H9 (cell line): ENCODE data around the gene MAPKAPK2. TPM values are rescaled to one million over a fixed set of nuclear protein-coding genes. Genes with fewer than 3 reads are reported as not detected.

ENCODE experiments used
- DNase-seq: peaks from one replicate; pipeline ENCODE4 v3.0.0-alpha.2; 2017
- H2AFZ ChIP-seq: one replicate; pipeline ENCODE4 v1.6.1; 2013; ENCODE audit warnings: mild to moderate bottlenecking, low read length, control low read depth, moderate library complexity
- H2AK5ac ChIP-seq: 2 replicates; pipeline ENCODE4 v1.6.1; 2013; ENCODE audit warnings: low read length, control low read depth, mixed read lengths; ENCODE audit not compliant: insufficient read length
- H2BK120ac ChIP-seq: one replicate; pipeline ENCODE4 v1.6.1; 2013; ENCODE audit warnings: low read depth, mild to moderate bottlenecking, low read length, control low read depth, inconsistent platforms; ENCODE audit not compliant: poor library complexity, severe bottlenecking
- H2BK12ac ChIP-seq: 2 replicates; pipeline ENCODE4 v1.6.1; 2013; ENCODE audit warnings: low read length, control low read depth, mixed read lengths, low read depth; ENCODE audit not compliant: insufficient read length
- H2BK15ac ChIP-seq: 2 replicates; pipeline ENCODE4 v1.6.1; 2013; ENCODE audit warnings: low read depth, low read length, control low read depth
- H2BK20ac ChIP-seq: one replicate; pipeline ENCODE4 v1.6.1; 2013; ENCODE audit warnings: low read depth, mild to moderate bottlenecking, low read length, control low read depth, inconsistent platforms; ENCODE audit not compliant: poor library complexity, severe bottlenecking
- H2BK5ac ChIP-seq: 2 replicates; pipeline ENCODE4 v1.6.1; 2013; ENCODE audit warnings: low read length, control low read depth, mixed read lengths; ENCODE audit not compliant: insufficient read length
- H3K14ac ChIP-seq: 2 replicates; pipeline ENCODE4 v1.6.1; 2013; ENCODE audit warnings: low read length, control low read depth; ENCODE audit not compliant: insufficient read depth
- H3K18ac ChIP-seq: 2 replicates; pipeline ENCODE4 v1.6.1; 2013; ENCODE audit warnings: low read depth, mild to moderate bottlenecking, mixed read lengths, low read length, control low read depth; ENCODE audit not compliant: insufficient read length
- H3K23ac ChIP-seq: 2 replicates; pipeline ENCODE4 v1.6.1; 2013; ENCODE audit warnings: low read length, control low read depth, mixed read lengths, low read depth; ENCODE audit not compliant: insufficient read length
- H3K23me2 ChIP-seq: 2 replicates; pipeline ENCODE4 v1.6.1; 2013; ENCODE audit warnings: low read depth, mild to moderate bottlenecking, mixed read lengths, low read length, control low read depth; ENCODE audit not compliant: insufficient read length, poor library complexity, severe bottlenecking
- H3K27ac ChIP-seq: 2 replicates; pipeline ENCODE4 v1.5.1; 2013; ENCODE audit warnings: low read length, control low read depth, mixed read lengths, low read depth; ENCODE audit not compliant: insufficient read length
- H3K27me3 ChIP-seq: 2 replicates; pipeline ENCODE4 v1.6.1; 2013; ENCODE audit warnings: low read length, control low read depth, inconsistent platforms; ENCODE audit not compliant: insufficient read depth
- H3K4ac ChIP-seq: 2 replicates; pipeline ENCODE4 v1.6.1; 2013; ENCODE audit warnings: low read depth, mild to moderate bottlenecking, control low read depth, inconsistent platforms, low read length, moderate library complexity
- H3K4me1 ChIP-seq: 2 replicates; pipeline ENCODE4 v1.6.1; 2013; ENCODE audit warnings: low read length, control low read depth, inconsistent platforms; ENCODE audit not compliant: insufficient read depth
- H3K4me2 ChIP-seq: 2 replicates; pipeline ENCODE4 v1.6.1; 2013; ENCODE audit warnings: low read length, control low read depth, mixed read lengths; ENCODE audit not compliant: insufficient read length, insufficient read depth
- H3K56ac ChIP-seq: 2 replicates; pipeline ENCODE4 v1.6.1; 2013; ENCODE audit warnings: low read depth, mild to moderate bottlenecking, mixed read lengths, low read length, control low read depth; ENCODE audit not compliant: insufficient read length
- H3K79me1 ChIP-seq: 2 replicates; pipeline ENCODE4 v1.6.1; 2013; ENCODE audit warnings: low read depth, mild to moderate bottlenecking, moderate library complexity, low read length, control low read depth, inconsistent platforms; ENCODE audit not compliant: insufficient read depth, poor library complexity, severe bottlenecking
- H3K79me2 ChIP-seq: 2 replicates; pipeline ENCODE4 v1.6.1; 2013; ENCODE audit warnings: low read length, control low read depth, inconsistent platforms; ENCODE audit not compliant: insufficient read depth
- H3K9ac ChIP-seq: 2 replicates; pipeline ENCODE4 v1.6.1; 2013; ENCODE audit warnings: low read length, control low read depth, mixed read lengths; ENCODE audit not compliant: insufficient read length; ENCODE audit errors: extremely low read depth
- H3K9me3 ChIP-seq: one replicate; pipeline ENCODE4 v1.6.1; 2013; ENCODE audit warnings: low read depth, low read length, inconsistent platforms; ENCODE audit not compliant: control insufficient read depth
- H3T11ph ChIP-seq: one replicate; pipeline ENCODE4 v1.6.1; 2013; ENCODE audit warnings: mild to moderate bottlenecking, low read length, control low read depth, inconsistent platforms
- H4K20me1 ChIP-seq: one replicate; pipeline ENCODE4 v1.6.1; 2013; ENCODE audit not compliant: control insufficient read depth, insufficient read length, insufficient read depth
- H4K5ac ChIP-seq: 2 replicates; pipeline ENCODE4 v1.6.1; 2013; ENCODE audit warnings: low read depth, mild to moderate bottlenecking, mixed read lengths, low read length, control low read depth; ENCODE audit not compliant: insufficient read length
- H4K8ac ChIP-seq: replicated peaks from 2 replicates; pipeline ENCODE4 v1.6.1; 2013; ENCODE audit warnings: low read length, control low read depth, mixed read lengths, low read depth; ENCODE audit not compliant: insufficient read length
- H4K91ac ChIP-seq: 2 replicates; pipeline ENCODE4 v1.6.1; 2013; ENCODE audit warnings: low read depth, mild to moderate bottlenecking, moderate library complexity, mixed read lengths, low read length, control low read depth; ENCODE audit not compliant: insufficient read length
- H3K27ac Mint-ChIP-seq, 3 experiments: 2 replicates in 2 of 3; 3 replicates in 1 of 3; pipeline ENCODE4 v1.8.0; 2020 to 2021; ENCODE audit warnings: mixed read lengths in 3 of 3, mild to moderate bottlenecking in 1 of 3, moderate library complexity in 1 of 3
- H3K27me3 Mint-ChIP-seq: 2 replicates; pipeline ENCODE4 v1.8.0; 2021; ENCODE audit warnings: low read depth, mild to moderate bottlenecking, moderate library complexity, mixed read lengths
- H3K36me3 Mint-ChIP-seq, 3 experiments: 2 replicates in 2 of 3; 3 replicates in 1 of 3; pipeline ENCODE4 v1.8.0; 2020 to 2021; ENCODE audit warnings: low read depth in 3 of 3, mixed read lengths in 3 of 3; ENCODE audit not compliant: insufficient read depth in 1 of 3
- H3K4me1 Mint-ChIP-seq, 2 experiments: 2 replicates each; pipeline ENCODE4 v1.8.0; 2020; ENCODE audit warnings: mixed read lengths in 2 of 2
- H3K4me3 Mint-ChIP-seq, 2 experiments: 2 replicates in 1 of 2; 3 replicates in 1 of 2; pipeline ENCODE4 v1.8.0; 2020 to 2021; ENCODE audit warnings: mild to moderate bottlenecking in 2 of 2, mixed read lengths in 2 of 2, moderate library complexity in 1 of 2
- H3K9me3 Mint-ChIP-seq, 2 experiments: 2 replicates in 1 of 2; 3 replicates in 1 of 2; pipeline ENCODE4 v1.8.0; 2020; ENCODE audit warnings: mild to moderate bottlenecking in 2 of 2, mixed read lengths in 2 of 2, moderate library complexity in 1 of 2
- CTCF ChIP-seq: fragments of 200-600 bp; sonication (generic); conservative IDR thresholded peaks from 3 replicates; pipeline ENCODE4 v1.8.0; 2021; ENCODE audit warnings: antibody characterized with exemption, mild to moderate bottlenecking
- WGBS: extraction: QIAGEN DNeasy Blood & Tissue Kit; methylation state at CpG from one replicate; pipeline ENCODE4 v1.1.7; 2013; ENCODE audit warnings: missing lambda C conversion rate, low lambda C conversion rate, mixed read lengths; ENCODE audit not compliant: insufficient read length; ENCODE audit errors: extremely low coverage; 5-methylcytosine and 5-hydroxymethylcytosine counted together
- total RNA-seq: library from RNA; stranded (reverse); gene quantifications from 2 replicates; pipeline ENCODE4 v1.2.1, GENCODE V29; 2021

Gene MAPKAPK2
- total RNA-seq, 1 experiment from 2014 or later, result 50.1 TPM

- Histone ChIP-seq H4K5ac (no peak within 1 kb of the TSS), H3K9ac (no peak within 1 kb of the TSS), H4K20me1 (no peaks in the 10 kb centered on the region), H3K27ac (no peak within 1 kb of the TSS), H2AFZ (peak within 1 kb of the TSS; percentile 66), H3K27me3 (no peaks in the 10 kb centered on the region), H4K91ac (no peak within 1 kb of the TSS), H3K14ac (0 out of 2 replicates have a peak within 1 kb of the TSS, but pooled peaks have one; percentile 30), H2AK5ac (no peak within 1 kb of the TSS), H2BK15ac (no peak within 1 kb of the TSS), H2BK120ac (no peak within 1 kb of the TSS), H3K18ac (no peak within 1 kb of the TSS), H3K79me1 (no peaks in the 10 kb centered on the region), H3T11ph (no peak within 1 kb of the TSS), H4K8ac (no peak within 1 kb of the TSS), H3K79me2 (no peaks in the 10 kb centered on the region), H3K4me1 (peaks cover 3% of the 10 kb centered on the region; the same call in 1 of the 2 replicates), H2BK5ac (no peak within 1 kb of the TSS), H3K4me2 (peak within 1 kb of the TSS; percentile 81), H3K23me2 (peaks cover 14% of the 10 kb centered on the region), H3K4ac (no peak within 1 kb of the TSS), H3K9me3 (no peaks in the 10 kb centered on the region), H3K56ac (no peak within 1 kb of the TSS), H3K23ac (no peak within 1 kb of the TSS), H2BK20ac (no peak within 1 kb of the TSS), H2BK12ac (no peak within 1 kb of the TSS)
- Mint-ChIP-seq H3K27me3 (peaks cover 27% of the 10 kb centered on the region), H3K36me3 (no peaks in the 10 kb centered on the region), H3K4me3 (peak within 1 kb of the TSS; percentile 74 to 89), H3K27ac (peak within 1 kb of the TSS in 1 of 3 experiments; percentile 53; a peak in 2 of 7 replicates), H3K9me3 (no peaks in the 10 kb centered on the region), H3K4me1 (peaks cover 27 to 30% of the 10 kb centered on the region in 2 experiments)
- DNase-seq, result peak; percentile 95
- TF ChIP-seq CTCF, result no peak
- WGBS, result no CpG with 5 or more reads among the region's 84 CpGs
Observed at GRCh38 chr1:206635080-206635977, 49.4 kb upstream of the MAPKAPK2 start, which contains the start of gene DYRK3. Gene DYRK3, plus strand, starts transcription at chr1:206635536. Its CDS starts 168 bp downstream, at chr1:206635704.
